ENCODE data around the gene DNAJA2.

- TF ChIP-seq POLR2AphosphoS5 (IDR thresholded peaks at IDR 0.05; ENCODE audit: low read depth, low read length) (no peak), POLR2A (IDR thresholded peaks at IDR 0.05; ENCODE audit: low read depth, low read length) (no peak)
Observed at GRCh38 chr16:46932802-46933201, 40.7 kb downstream of the DNAJA2 start.

All from GM12892 (cell line).